Panc1 (cell line): ENCODE data around the gene KIAA1217. TPM values are rescaled to one million over a fixed set of nuclear protein-coding genes. Genes with fewer than 3 reads are reported as not detected.
"Not testable (repeated sequence)": the region's sequence is repeated elsewhere in the genome, so short reads cannot be mapped to it uniquely, and the experiment has no call there.

Source experiments
- ATAC-seq: fragments of 200-7000 bp; cut with Tn5 transposase; 2 replicates; pipeline ENCODE4 v1.9.1; 2020; ENCODE audit warnings: mild to moderate bottlenecking, moderate library complexity
- BruUV-seq: library from RNA; stranded (reverse); fragments of 400-500 nt; replicated peaks from 2 replicates; lab custom pipeline; 2021; lab: Mats Ljungman, UMichigan
- CTCF ChIA-PET: fragments of 300-600 bp; sonication (Branson Sonifier 250); formaldehyde crosslinking; loops from one replicate; lab custom pipeline; 2022; ENCODE audit warnings: antibody characterized with exemption; lab: Charles Lee
- POLR2A ChIA-PET: fragments of 300-600 bp; sonication (Branson Sonifier 250); formaldehyde crosslinking; loops from one replicate; lab custom pipeline; 2022; ENCODE audit warnings: antibody characterized with exemption; lab: Charles Lee
- DNase-seq: peaks from one replicate; pipeline ENCODE4 v3.0.0-alpha.2; 2010; ENCODE audit warnings: low read depth, low spot score
- H3K27ac ChIP-seq: 2 replicates; pipeline ENCODE4 v1.5.1; 2011; ENCODE audit warnings: mild to moderate bottlenecking, low read length, inconsistent platforms
- H3K27me3 ChIP-seq: fragments of 200-500 bp; sonication (Bioruptor generic); 2 replicates; pipeline ENCODE4 v1.6.0; 2014; ENCODE audit warnings: low read length, inconsistent platforms; ENCODE audit not compliant: control insufficient read depth, insufficient read depth
- H3K36me3 ChIP-seq: fragments of 200-500 bp; sonication (Bioruptor generic); 2 replicates; pipeline ENCODE4 v1.5.1; 2014; ENCODE audit warnings: inconsistent platforms, mild to moderate bottlenecking, low read length, moderate library complexity; ENCODE audit not compliant: control insufficient read depth, insufficient read depth
- H3K4me1 ChIP-seq: 2 replicates; pipeline ENCODE4 v1.5.1; 2011; ENCODE audit warnings: inconsistent platforms, mild to moderate bottlenecking, low read length, moderate library complexity; ENCODE audit not compliant: control insufficient read depth, insufficient read depth
- H3K4me3 ChIP-seq, 2 experiments: 2 replicates each; pipeline ENCODE4 v1.5.1; 2011 to 2012; ENCODE audit warnings: low read depth in 2 of 2, low read length in 2 of 2, mild to moderate bottlenecking in 2 of 2, inconsistent platforms in 1 of 2, moderate library complexity in 1 of 2
- H3K9me3 ChIP-seq: fragments of 200-500 bp; sonication (Bioruptor generic); 2 replicates; pipeline ENCODE4 v1.5.1; 2014; ENCODE audit warnings: low read depth, mild to moderate bottlenecking, inconsistent platforms, low read length, moderate library complexity; ENCODE audit not compliant: control insufficient read depth, insufficient read depth
- POLR2AphosphoS5 ChIP-seq: IDR thresholded peaks from 2 replicates; pipeline ENCODE4 v1.6.1; 2012; ENCODE audit warnings: mild to moderate bottlenecking, low read depth, low read length, moderate library complexity
- SIN3A ChIP-seq: IDR thresholded peaks from 2 replicates; pipeline ENCODE4 v1.6.1; 2012; ENCODE audit warnings: low read depth, mild to moderate bottlenecking, low read length, moderate library complexity, borderline replicate concordance; ENCODE audit not compliant: insufficient read depth
- TCF7L2 ChIP-seq: IDR thresholded peaks from 2 replicates; pipeline ENCODE4 v1.6.1; 2011; ENCODE audit warnings: mild to moderate bottlenecking, low read depth, low read length, inconsistent platforms
- in situ Hi-C: cut with HindIII; loops from 2 replicates; pipeline ENCODE4 v1.10.0; 2016; ENCODE audit warnings: low sequenced_read_pairs, low pct_unique_long_range_greater_than_20kb
- intact Hi-C: fragments of 100-400 bp; cut with micrococcal nuclease; formaldehyde crosslinking; loops from one replicate; pipeline ENCODE4 v1.10.0; 2022; ENCODE audit not compliant: unreplicated experiment
- total RNA-seq: library from RNA; stranded (reverse); gene quantifications from one replicate; pipeline ENCODE4 v1.2.1, GENCODE V29; 2021; ENCODE audit not compliant: unreplicated experiment
- TF ChIP-seq, protein P1 (sequence below), 2 experiments: IDR thresholded peaks; 2 replicates each; pipeline ENCODE4 v1.6.1; 2011 to 2012; ENCODE audit warnings: low read depth in 2 of 2, control low read depth in 1 of 2, low read length in 1 of 2, mild to moderate bottlenecking in 1 of 2, moderate library complexity in 1 of 2; ENCODE audit not compliant: insufficient read depth in 1 of 2
- TF ChIP-seq, protein P2 (sequence below): fragments of 450-650 bp; IDR thresholded peaks from 2 replicates; pipeline ENCODE4 v1.5.1; 2017; ENCODE audit warnings: mild to moderate bottlenecking

KIAA1217 gene
- total RNA-seq, 1 experiment from 2014 or later = 11.6 TPM

DNA sequence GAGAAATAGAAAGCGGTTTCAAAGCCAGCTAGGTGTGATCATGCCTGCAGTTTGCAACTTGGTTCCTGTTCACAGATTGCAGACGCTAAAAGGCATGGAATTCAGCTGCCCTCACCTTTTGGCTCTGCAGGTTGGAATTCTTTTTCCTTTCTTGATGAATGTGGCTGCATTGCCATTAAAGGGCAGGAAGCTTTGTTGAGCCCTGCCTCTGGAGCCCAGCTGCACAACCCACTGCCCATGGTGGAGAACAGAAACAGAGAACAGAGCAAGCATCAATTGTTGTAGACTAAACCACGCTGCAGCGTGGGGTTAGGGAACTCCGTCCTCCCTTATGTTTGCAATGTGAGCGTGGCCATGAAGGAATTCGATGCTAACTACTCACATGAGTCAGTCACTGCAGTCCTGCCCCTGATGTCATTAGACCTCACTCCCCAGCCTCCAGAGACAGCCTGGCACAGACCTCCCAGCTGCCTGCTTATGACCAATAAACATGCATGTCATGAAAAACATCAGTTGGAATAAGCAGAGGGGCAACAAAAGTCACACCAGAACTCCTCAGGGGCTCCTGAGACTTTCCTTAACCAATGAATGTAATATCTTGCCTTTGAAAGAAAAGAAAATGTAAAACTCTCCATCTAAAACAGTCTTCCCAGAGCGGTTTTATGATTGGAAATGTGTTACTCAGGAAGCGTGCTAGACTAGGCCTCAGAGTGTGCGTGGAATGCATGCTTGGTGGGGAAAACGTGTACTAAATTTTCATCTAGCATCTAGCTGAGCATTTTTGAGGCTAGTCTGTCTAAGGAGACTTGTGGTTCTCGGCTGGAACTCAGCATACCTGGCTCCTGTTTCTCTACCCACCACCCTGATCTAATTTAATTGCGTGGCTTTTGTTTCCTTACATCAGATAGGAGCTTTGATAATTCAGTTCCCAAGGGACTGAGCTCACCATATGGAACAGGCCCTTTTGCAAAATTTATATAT lies 232.2 kb downstream of the KIAA1217 start:
- DNase-seq (no peak), ATAC-seq (no peak)
- Histone ChIP-seq H3K4me1 (no peaks in the 10 kb centered on the region), H3K9me3 (no peaks in the 10 kb centered on the region), H3K4me3 (no peak overlapping the region), H3K27me3 (no peaks in the 10 kb centered on the region), H3K27ac (no peak overlapping the region), H3K36me3 (no peaks in the 10 kb centered on the region)
- TF ChIP-seq, protein P1, sequence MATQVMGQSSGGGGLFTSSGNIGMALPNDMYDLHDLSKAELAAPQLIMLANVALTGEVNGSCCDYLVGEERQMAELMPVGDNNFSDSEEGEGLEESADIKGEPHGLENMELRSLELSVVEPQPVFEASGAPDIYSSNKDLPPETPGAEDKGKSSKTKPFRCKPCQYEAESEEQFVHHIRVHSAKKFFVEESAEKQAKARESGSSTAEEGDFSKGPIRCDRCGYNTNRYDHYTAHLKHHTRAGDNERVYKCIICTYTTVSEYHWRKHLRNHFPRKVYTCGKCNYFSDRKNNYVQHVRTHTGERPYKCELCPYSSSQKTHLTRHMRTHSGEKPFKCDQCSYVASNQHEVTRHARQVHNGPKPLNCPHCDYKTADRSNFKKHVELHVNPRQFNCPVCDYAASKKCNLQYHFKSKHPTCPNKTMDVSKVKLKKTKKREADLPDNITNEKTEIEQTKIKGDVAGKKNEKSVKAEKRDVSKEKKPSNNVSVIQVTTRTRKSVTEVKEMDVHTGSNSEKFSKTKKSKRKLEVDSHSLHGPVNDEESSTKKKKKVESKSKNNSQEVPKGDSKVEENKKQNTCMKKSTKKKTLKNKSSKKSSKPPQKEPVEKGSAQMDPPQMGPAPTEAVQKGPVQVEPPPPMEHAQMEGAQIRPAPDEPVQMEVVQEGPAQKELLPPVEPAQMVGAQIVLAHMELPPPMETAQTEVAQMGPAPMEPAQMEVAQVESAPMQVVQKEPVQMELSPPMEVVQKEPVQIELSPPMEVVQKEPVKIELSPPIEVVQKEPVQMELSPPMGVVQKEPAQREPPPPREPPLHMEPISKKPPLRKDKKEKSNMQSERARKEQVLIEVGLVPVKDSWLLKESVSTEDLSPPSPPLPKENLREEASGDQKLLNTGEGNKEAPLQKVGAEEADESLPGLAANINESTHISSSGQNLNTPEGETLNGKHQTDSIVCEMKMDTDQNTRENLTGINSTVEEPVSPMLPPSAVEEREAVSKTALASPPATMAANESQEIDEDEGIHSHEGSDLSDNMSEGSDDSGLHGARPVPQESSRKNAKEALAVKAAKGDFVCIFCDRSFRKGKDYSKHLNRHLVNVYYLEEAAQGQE (IDR thresholded peaks at IDR 0.05; ENCODE audit: insufficient read depth in 1 of 2, low read depth in 2 of 2, low read length in 1 of 2) = no peak
- TF ChIP-seq, protein P2, sequence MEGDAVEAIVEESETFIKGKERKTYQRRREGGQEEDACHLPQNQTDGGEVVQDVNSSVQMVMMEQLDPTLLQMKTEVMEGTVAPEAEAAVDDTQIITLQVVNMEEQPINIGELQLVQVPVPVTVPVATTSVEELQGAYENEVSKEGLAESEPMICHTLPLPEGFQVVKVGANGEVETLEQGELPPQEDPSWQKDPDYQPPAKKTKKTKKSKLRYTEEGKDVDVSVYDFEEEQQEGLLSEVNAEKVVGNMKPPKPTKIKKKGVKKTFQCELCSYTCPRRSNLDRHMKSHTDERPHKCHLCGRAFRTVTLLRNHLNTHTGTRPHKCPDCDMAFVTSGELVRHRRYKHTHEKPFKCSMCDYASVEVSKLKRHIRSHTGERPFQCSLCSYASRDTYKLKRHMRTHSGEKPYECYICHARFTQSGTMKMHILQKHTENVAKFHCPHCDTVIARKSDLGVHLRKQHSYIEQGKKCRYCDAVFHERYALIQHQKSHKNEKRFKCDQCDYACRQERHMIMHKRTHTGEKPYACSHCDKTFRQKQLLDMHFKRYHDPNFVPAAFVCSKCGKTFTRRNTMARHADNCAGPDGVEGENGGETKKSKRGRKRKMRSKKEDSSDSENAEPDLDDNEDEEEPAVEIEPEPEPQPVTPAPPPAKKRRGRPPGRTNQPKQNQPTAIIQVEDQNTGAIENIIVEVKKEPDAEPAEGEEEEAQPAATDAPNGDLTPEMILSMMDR = no peak
- TF ChIP-seq SIN3A (no peak), POLR2AphosphoS5 (no peak), TCF7L2 (no peak)
- CTCF ChIA-PET = no interaction called here
- no TSS peak for BruUV-seq
- intact Hi-C loops (no loop called here), in situ Hi-C loops (no loop called here)
- POLR2A ChIA-PET = no interaction called here

DNA sequence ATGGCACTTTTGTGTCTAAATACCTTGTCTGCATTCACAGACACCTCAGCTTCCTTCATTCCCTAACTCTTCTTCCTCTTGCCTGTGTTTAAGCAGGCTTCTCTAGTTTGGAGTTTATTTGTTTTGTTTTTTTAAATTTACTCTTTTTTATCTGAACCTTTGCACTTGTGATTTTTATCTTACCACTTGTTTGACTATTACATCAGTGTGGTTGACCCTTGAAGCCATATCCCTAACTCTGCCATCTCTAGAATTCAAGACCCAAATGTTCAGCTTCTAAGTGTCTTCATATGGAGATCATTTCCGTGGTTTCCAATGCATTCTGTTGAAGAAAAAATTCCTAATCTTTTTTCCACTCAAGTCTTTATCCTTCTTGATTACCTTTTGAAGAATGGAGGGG lies 233.3 kb downstream of the KIAA1217 start:
- TF ChIP-seq, protein P2 = no peak
- TF ChIP-seq, protein P1 (IDR thresholded peaks at IDR 0.05; ENCODE audit: insufficient read depth in 1 of 2, low read depth in 2 of 2, low read length in 1 of 2) = no peak
- no peak for TF ChIP-seq POLR2AphosphoS5
- no peak for TF ChIP-seq SIN3A
- no peak for TF ChIP-seq TCF7L2
- ChIA-PET CTCF (no interaction called here), POLR2A (no interaction called here)
- Histone ChIP-seq H3K27ac (no peak overlapping the region), H3K9me3 (no peaks in the 10 kb centered on the region), H3K4me1 (no peaks in the 10 kb centered on the region), H3K4me3 (no peak overlapping the region), H3K27me3 (no peaks in the 10 kb centered on the region), H3K36me3 (no peaks in the 10 kb centered on the region)
- in situ Hi-C loops = no loop called here
- no TSS peak for BruUV-seq
- DNase-seq = no peak
- ATAC-seq = no peak
- intact Hi-C loops = no loop called here

DNA sequence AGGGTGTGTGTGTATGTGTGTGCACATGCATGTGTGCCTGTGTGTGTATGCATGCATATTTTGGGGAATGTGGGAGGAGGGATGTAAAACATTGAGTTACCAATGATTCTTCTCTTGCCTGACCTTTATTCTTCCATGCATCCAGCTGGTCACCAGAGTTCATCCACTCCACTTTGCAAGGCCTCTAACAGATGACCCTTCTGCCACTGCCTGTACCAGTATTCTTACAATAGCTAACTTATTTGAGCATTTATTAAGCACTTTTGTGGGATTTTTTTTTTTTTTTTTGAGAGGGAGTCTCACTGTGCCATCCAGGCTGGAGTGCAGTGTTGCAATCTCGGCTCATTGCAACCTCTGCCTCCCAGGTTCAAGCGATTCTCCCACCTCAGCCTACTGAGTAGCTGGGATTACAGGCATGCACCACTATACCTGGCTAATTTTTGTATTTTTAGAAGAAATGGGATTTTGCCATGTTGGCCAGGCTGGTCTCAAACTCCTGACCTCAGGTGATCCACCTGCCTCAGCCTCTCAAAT lies 233.8 kb downstream of the KIAA1217 start:
- H3K27me3 ChIP-seq, H3K4me1 ChIP-seq, POLR2A ChIA-PET, BruUV-seq, CTCF ChIA-PET, intact Hi-C loops, H3K9me3 ChIP-seq, H3K4me3 ChIP-seq, DNase-seq, ATAC-seq, H3K27ac ChIP-seq, H3K36me3 ChIP-seq, in situ Hi-C loops: not testable (repeated sequence)
